ENCODE data around the gene CLTB.

The CLTB gene

DNA sequence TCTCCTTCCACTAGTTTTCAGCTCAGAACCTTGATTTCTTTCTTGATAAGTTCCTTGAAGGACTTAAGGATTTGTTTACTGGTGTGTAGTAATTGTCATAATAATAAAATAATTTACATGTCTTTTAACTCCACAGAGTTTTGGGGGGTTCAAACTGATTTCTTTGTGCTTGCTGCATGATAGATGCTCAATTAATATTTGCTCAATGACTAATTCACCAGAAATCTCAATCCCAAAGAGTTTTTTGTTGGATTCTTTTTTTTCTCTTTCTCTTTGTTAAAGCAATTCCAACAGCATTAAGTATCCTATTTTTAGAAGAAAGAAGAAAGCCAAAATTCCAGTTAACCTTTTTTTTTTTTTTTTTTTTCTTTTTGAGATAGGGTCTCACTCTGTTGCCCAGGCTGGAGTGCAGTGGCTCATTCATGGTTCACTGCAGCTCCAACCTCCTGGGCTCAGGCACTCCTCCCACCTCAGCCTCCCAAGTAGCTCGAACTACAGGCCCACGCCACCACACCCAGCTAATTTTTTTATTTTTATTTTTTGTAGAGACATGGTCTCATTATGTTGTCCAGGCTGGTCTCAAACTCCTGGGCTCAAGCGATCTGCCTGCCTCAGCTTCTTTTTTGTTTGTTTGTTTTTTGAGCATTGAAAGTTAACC is 42.7 kb upstream of the CLTB start:
- TF ChIP-seq EGR1 (IDR thresholded peaks at IDR 0.05), result no peak
- TF ChIP-seq RAD21 (IDR thresholded peaks at IDR 0.05; ENCODE audit: low read depth), result no peak
- no peak for TF ChIP-seq YY1 (IDR thresholded peaks at IDR 0.05; ENCODE audit: low read depth)
- TF ChIP-seq, protein P1, sequence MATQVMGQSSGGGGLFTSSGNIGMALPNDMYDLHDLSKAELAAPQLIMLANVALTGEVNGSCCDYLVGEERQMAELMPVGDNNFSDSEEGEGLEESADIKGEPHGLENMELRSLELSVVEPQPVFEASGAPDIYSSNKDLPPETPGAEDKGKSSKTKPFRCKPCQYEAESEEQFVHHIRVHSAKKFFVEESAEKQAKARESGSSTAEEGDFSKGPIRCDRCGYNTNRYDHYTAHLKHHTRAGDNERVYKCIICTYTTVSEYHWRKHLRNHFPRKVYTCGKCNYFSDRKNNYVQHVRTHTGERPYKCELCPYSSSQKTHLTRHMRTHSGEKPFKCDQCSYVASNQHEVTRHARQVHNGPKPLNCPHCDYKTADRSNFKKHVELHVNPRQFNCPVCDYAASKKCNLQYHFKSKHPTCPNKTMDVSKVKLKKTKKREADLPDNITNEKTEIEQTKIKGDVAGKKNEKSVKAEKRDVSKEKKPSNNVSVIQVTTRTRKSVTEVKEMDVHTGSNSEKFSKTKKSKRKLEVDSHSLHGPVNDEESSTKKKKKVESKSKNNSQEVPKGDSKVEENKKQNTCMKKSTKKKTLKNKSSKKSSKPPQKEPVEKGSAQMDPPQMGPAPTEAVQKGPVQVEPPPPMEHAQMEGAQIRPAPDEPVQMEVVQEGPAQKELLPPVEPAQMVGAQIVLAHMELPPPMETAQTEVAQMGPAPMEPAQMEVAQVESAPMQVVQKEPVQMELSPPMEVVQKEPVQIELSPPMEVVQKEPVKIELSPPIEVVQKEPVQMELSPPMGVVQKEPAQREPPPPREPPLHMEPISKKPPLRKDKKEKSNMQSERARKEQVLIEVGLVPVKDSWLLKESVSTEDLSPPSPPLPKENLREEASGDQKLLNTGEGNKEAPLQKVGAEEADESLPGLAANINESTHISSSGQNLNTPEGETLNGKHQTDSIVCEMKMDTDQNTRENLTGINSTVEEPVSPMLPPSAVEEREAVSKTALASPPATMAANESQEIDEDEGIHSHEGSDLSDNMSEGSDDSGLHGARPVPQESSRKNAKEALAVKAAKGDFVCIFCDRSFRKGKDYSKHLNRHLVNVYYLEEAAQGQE (IDR thresholded peaks at IDR 0.05; ENCODE audit: low read depth), result no peak
- no peak for TF ChIP-seq FOXM1 (IDR thresholded peaks at IDR 0.05; ENCODE audit: borderline replicate concordance, low read depth)
- no peak for TF ChIP-seq TAF1 (IDR thresholded peaks at IDR 0.05; ENCODE audit: low read depth)
- no peak for TF ChIP-seq TEAD4 (IDR thresholded peaks at IDR 0.05)
- TF ChIP-seq CREB1 (IDR thresholded peaks at IDR 0.05; ENCODE audit: low read depth), result no peak
- TF ChIP-seq NFIC (IDR thresholded peaks at IDR 0.05), result no peak
- TF ChIP-seq TCF12 (IDR thresholded peaks at IDR 0.05; ENCODE audit: low read depth), result no peak
- no peak for TF ChIP-seq EP300 (IDR thresholded peaks at IDR 0.05; ENCODE audit: borderline replicate concordance)
- TF ChIP-seq, protein P2, sequence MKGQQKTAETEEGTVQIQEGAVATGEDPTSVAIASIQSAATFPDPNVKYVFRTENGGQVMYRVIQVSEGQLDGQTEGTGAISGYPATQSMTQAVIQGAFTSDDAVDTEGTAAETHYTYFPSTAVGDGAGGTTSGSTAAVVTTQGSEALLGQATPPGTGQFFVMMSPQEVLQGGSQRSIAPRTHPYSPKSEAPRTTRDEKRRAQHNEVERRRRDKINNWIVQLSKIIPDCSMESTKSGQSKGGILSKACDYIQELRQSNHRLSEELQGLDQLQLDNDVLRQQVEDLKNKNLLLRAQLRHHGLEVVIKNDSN (IDR thresholded peaks at IDR 0.05), result no peak
- TF ChIP-seq, protein P3, sequence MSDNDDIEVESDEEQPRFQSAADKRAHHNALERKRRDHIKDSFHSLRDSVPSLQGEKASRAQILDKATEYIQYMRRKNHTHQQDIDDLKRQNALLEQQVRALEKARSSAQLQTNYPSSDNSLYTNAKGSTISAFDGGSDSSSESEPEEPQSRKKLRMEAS (IDR thresholded peaks at IDR 0.05), result no peak
- no peak for TF ChIP-seq CEBPB (IDR thresholded peaks at IDR 0.05)
- TF ChIP-seq ZBTB7A (IDR thresholded peaks at IDR 0.05; ENCODE audit: low read depth), result no peak

DNA sequence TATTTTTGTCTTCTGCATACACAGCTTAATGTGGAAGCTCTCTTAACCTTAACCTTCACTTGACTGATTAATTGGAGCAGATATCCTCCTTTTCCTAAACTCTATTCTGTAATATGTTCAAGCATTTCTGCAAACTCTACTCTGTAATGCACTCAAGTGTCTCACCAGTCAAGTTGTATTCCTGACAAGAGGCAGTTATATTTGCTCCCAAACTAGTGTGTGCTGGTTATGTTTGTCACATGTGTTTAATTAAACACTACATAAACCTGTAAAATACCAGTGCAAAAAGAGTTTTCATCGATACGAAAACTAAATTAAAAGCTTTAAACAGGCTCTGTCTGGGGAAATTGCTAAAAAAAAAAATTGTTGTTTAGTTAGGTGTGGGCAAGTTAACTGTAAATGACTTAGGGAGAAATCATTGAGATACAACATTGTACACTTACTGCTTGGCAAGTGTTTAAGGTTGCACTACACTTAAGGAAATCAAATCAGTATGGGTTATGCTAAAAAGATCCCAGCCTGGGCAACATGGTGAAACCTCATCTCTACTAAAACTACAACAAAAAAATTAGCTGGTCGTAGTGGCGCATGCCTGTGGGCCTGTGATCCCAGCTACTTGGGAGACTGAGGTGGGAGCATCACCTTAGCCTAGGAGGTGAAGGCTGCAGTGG is 38.5 kb upstream of the CLTB start:
- TF ChIP-seq TAF1 (IDR thresholded peaks at IDR 0.05; ENCODE audit: low read depth) (no peak), TEAD4 (IDR thresholded peaks at IDR 0.05) (no peak), CEBPB (IDR thresholded peaks at IDR 0.05) (no peak), CREB1 (IDR thresholded peaks at IDR 0.05; ENCODE audit: low read depth) (no peak), TCF12 (IDR thresholded peaks at IDR 0.05; ENCODE audit: low read depth) (no peak)
- TF ChIP-seq, protein P2 (IDR thresholded peaks at IDR 0.05), result no peak
- TF ChIP-seq, protein P1 (IDR thresholded peaks at IDR 0.05; ENCODE audit: low read depth), result no peak

DNA sequence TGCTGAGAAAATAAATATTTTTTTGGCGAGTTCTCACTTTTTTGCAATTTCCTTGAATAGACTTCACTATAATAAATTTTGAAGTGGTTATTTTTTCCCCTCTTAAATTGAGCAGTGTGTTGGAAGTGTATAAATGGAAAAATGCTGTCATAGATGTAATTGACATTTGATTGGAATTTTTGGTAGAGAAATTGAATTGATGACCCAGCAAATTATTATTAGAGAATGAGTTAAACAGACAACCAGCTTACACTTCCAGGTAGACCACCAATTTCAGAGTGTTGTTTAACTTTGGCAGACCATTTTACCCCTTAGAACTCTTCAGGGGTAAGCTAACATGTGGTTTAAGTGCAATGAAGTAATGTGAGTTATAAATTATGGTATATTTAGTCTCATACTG is 33.7 kb upstream of the CLTB start:
- no peak for TF ChIP-seq EP300 (IDR thresholded peaks at IDR 0.05; ENCODE audit: borderline replicate concordance)
- TF ChIP-seq RAD21 (IDR thresholded peaks at IDR 0.05; ENCODE audit: low read depth), result no peak
- no peak for TF ChIP-seq TCF12 (IDR thresholded peaks at IDR 0.05; ENCODE audit: low read depth)
- TF ChIP-seq FOXM1 (IDR thresholded peaks at IDR 0.05; ENCODE audit: borderline replicate concordance, low read depth), result no peak
- TF ChIP-seq, protein P2 (IDR thresholded peaks at IDR 0.05), result no peak
- no peak for TF ChIP-seq YY1 (IDR thresholded peaks at IDR 0.05; ENCODE audit: low read depth)
- no peak for TF ChIP-seq NFIC (IDR thresholded peaks at IDR 0.05)
- TF ChIP-seq EGR1 (IDR thresholded peaks at IDR 0.05), result no peak
- TF ChIP-seq TAF1 (IDR thresholded peaks at IDR 0.05; ENCODE audit: low read depth), result no peak
- TF ChIP-seq, protein P3 (IDR thresholded peaks at IDR 0.05), result no peak
- TF ChIP-seq TEAD4 (IDR thresholded peaks at IDR 0.05), result no peak
- no peak for TF ChIP-seq ZBTB7A (IDR thresholded peaks at IDR 0.05; ENCODE audit: low read depth)
- TF ChIP-seq, protein P1 (IDR thresholded peaks at IDR 0.05; ENCODE audit: low read depth), result no peak
- TF ChIP-seq CREB1 (IDR thresholded peaks at IDR 0.05; ENCODE audit: low read depth), result no peak
- TF ChIP-seq CEBPB (IDR thresholded peaks at IDR 0.05), result no peak
